ENCODE data around the gene EPB41L5.

- no peak for TF ChIP-seq CTCF (IDR thresholded peaks at IDR 0.05)
- no peak for TF ChIP-seq POLR2A (IDR thresholded peaks at IDR 0.05)
Observed at GRCh38 chr2:120108749-120109148, 95.9 kb downstream of the EPB41L5 start.

Data from right lobe of liver (tissue), 4 donors.